H1 (cell line): ENCODE measurements around the gene STRN4. TPM values are rescaled to one million over a fixed set of nuclear protein-coding genes. Genes with fewer than 3 reads are reported as not detected.

Experiments
- CTCF ChIP-seq, 3 experiments: IDR thresholded peaks; 1 replicate in 2 of 3; 2 replicates in 1 of 3; pipeline versions ENCODE4 v1.5.1 to v1.6.1; 2011; ENCODE audit warnings: low read length in 3 of 3, mild to moderate bottlenecking in 3 of 3, inconsistent platforms in 2 of 3, low read depth in 1 of 3, moderate library complexity in 1 of 3; ENCODE audit not compliant: insufficient read depth in 1 of 3; ENCODE audit errors: control extremely low read depth in 1 of 3
- polyA plus RNA-seq, 7 experiments: library from polyadenylated mRNA; depleted of rRNA in 3 of 7; stranded (reverse) in 5 of 7; unstranded in 2 of 7; fragments of >200 nt in 5 of 7; fragments of 200-250 nt in 2 of 7; gene quantifications; 1 replicate in 5 of 7; 2 replicates in 1 of 7; 4 replicates in 1 of 7; pipeline versions ENCODE4 v1.2.1 to v1.2.3, GENCODE V29; 2011 to 2013; ENCODE audit warnings: missing spikeins in 2 of 7, mixed read lengths in 2 of 7
- total RNA-seq: library from RNA; stranded (reverse); fragmentation: NEBNext Ultra II Directional; extraction: Animal tissue kit (Norgen Biotek cat#: 25700); gene quantifications from 2 replicates; pipeline ENCODE4 v1.2.1, GENCODE V29; 2021

STRN4 gene
- total and polyA plus RNA-seq, 2 of the 8 experiments (the other 6 are each of a cell fraction or from before 2014, with no cell fraction given) = 120 to 187 TPM

- peak; percentile 52 to 74 (median 66) for TF ChIP-seq CTCF (IDR thresholded peaks at IDR 0.05; ENCODE audit: control extremely low read depth in 1 of 3, insufficient read depth in 1 of 3, low read depth in 1 of 3, low read length in 3 of 3)
- TF ChIP-seq, all 59 proteins: peak for 3
Observed at GRCh38 chr19:46748325-46749109, 2.3 kb upstream of the STRN4 start (continued).
